Stimulated activated CD4-positive, alpha-beta T cell treated with anti-CD3 and anti-CD28 coated beads, TNF-alpha, amount 100 ng/mL, for 48 hours (primary cell): ENCODE data around the gene YWHAB.
"Not testable (repeated sequence)": the region's sequence is repeated elsewhere in the genome, so short reads cannot be mapped to it uniquely, and the experiment has no call there.

Source experiments
- DNase-seq, 3 donors: peaks; one replicate each; pipeline ENCODE4 v3.0.0-alpha.2; 2020; ENCODE audit warnings: low read depth in 3 of 3

Gene YWHAB

DNA sequence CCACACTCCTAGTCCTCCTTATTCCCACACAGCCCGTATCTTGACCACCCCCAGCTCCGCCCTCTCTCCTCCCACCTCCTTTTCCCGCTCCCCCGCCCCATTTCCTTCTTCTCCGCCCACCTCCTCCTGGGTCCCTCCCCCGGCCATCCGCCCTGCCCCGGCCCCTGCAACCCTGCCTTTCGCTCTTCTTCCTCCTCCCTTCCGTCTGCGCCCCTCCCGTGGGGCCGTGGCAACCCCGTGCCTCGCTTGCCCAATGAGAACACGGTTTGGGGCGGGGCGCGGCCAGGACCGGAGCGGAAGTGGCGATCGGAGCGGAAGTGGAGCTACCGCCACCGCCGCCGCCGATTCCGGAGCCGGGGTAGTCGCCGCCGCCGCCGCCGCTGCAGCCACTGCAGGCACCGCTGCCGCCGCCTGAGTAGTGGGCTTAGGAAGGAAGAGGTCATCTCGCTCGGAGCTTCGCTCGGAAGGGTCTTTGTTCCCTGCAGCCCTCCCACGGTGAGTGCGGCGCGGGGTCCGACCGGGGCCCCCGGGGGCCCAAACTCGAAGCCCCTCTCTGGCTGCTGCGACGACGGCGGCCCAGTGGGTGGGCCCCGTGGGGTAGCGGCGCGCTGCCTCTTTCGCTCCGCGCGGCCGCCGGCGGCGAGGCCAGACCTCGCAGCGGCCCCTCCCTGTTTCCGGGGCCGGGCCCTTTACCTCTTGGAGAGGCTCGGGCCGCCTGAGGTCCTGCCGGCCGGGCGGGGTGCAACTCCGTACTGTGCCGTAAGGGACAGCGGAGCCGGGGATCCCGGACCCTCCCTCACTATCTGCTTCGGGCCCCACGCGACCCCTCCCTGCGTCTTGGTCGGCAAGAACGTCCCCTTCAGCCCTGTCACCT lies at the start of gene YWHAB:
TSS of gene YWHAB (plus strand) at position 314 of the 874 bp plus-strand sequence. CDS start 15,829 bp downstream, outside the sequence.
- DNase-seq: peak; percentile 97 to 99 (median 97)

- DNase-seq: no peak
Observed at GRCh38 chr20:44836601-44837120, 48.8 kb upstream of the YWHAB start.

DNA sequence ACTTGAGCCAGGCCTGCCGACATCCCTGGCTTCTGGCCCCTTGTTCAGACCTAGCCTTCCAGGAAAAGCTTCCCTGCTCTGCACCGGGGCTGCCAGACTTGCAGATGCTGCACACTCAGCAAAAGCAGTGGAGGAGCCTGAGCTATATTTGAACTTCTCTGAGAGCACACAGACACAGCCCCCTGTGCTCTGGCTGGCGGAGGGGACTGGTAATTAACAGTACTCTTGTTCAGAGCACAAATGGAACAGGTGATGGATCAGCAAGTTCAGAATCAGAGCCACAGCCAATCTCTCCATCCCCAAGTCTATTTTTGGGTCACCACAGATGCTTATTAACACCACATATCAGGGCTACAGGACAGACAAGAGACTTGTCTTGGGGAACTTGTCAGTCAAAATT lies 47.6 kb upstream of the YWHAB start:
- no peak for DNase-seq

DNA sequence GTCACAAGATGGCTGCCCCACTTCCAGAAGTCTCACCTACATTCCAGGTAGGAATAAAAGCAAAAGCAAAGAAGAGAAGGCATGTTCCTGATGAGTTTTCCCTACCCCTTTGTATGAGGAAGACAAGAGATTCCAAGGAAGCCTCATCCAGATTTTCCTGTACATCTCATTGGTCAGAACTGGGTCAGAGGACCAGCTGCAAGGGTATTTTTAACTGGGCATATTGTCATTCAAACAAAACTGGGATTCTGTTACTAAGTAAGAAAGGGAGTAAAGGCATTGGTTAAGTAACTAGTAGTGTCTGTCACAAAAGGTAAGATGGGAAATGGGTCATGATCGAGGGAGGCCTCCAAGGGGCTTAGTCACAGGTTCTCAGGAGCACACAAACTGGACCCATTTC lies 47.0 kb upstream of the YWHAB start:
- DNase-seq: no peak

DNA sequence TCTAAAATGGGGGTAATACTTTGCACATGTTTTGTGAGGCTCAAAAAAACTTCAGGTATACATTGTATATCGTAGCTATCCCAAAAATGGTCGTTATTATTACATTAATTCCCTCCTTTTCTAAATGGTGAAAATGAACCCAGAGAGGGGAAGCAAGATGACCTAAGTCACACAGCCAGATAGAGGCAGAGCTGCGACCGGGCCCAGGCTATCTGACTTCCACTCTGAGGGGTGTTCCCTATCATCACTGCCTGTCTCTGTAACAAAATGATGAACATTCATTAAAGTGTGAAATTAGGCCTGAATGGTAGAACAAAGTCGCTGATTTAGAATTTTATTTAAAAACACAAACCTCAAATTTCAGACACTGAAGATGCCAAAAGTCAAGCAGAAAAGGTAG lies 46.0 kb upstream of the YWHAB start:
- DNase-seq: no peak

- no peak for DNase-seq
Observed at GRCh38 chr20:44840826-44841225, 44.7 kb upstream of the YWHAB start.

DNA sequence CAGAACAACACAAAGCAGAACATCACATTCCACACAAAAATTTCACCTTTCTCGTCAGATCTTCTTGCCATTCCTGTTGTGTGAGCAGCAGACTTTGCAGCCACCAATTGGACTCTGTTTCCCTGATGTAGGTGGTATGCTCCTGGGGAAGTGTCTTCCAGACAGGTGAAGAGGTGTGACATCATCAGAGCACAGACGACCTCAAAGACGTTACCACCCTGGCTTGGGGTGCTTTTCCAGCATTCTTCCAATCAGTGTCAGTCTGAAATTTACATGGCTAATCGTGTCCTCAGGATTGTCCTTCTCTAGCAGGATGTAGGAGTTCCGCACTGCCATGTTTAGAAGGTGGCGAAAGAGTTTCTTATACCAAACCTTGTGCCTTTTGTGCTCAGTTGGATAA lies 43.5 kb upstream of the YWHAB start:
- DNase-seq: no peak

DNA sequence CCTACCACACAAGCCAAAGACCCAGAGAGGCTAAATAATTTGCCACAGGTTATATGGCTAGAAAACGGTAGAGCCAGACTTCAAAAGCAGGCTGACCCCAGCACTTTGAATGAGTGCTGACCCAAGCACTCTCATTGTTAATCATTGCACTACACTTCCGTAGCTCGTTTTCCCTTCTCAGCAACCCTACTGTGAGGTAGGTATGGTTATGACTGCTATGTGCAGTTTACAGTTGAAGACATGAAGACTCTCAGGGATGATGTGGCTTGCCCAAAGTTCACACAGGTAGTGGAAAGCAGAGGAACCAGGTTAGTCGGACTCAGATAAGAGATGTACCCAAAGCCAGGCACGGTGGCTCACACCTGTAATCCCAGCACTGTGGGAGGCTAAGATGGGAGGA lies 41.6 kb upstream of the YWHAB start:
- no peak for DNase-seq

DNA sequence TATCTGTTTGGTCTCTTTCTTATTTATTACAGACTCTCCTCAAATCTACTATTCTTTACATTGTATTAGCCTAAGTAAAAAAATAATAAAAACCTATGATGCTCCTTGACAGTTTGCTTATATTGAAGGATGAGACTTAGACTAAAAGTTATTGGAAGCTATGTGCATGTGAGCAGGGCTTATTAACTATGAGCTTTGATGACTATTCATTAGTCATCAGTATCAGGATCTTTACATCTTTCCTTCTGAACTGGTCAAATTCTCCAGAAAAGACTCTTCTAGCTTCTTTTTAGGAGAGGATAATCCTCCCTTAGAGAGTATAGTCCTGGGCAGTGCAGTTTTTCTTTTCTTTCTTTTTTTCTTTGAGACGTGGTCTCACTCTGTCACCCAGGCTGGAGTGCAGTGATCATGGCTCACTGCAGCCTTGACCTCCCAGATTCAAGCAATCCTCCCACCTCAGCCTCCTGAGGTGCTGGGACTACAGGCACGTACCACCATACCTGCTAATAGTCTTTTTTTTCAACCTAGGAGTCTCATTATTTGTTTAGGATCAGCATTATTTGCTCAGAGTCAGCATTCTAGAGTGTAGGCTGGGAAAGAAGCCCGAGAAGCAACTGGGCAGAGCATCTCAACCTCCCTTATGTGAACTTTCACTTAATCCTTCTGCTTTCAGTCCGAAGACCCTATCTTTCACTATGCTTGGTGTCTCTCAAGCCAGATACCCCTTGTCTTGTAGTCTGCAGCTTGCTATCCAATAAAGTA lies 37.1 kb upstream of the YWHAB start:
- DNase-seq: no peak

- DNase-seq: no peak
Observed at GRCh38 chr20:44849703-44850102, 35.8 kb upstream of the YWHAB start.

GRCh38 chr20:44850272-44850671 lies 35.2 kb upstream of the YWHAB start:
- no peak for DNase-seq

DNA sequence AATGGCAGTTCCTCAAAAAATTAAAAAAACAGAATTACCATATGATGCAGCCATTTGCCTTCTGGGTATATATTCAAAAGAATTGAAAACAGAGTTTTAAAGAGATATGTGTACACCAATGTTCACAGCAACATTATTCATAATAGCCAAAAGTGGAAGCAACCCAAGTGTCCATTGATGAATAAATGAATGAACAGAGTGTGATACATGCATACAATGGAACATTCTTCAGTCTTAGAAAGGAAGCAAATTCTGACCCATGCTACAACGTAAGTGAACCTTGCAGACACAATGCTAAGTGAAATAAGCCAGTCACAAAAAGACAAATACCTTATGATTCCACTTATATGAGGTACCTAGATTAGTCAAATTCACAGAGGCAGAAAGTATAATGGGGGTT lies 34.7 kb upstream of the YWHAB start:
- DNase-seq: no peak

- DNase-seq: no peak
Observed at GRCh38 chr20:44851545-44851944, 34.0 kb upstream of the YWHAB start.

DNA sequence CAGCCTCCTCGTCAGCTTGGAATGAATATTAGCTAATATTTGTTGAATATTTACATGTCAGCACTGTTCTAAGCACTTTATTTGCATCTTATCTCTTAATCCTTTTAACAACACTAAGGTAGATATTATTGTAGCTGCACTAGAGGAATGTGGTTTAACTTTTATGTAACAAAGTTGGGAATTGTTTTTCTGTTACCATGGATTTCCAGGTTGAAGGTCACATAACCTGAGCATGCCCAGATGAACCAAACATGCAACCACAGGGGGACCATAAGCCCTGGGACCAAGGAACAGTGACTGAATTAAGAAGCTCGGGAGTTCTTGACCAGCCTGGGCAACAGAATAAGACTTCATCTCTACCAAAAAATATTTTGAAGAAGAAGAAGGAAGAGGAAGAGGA lies 29.1 kb upstream of the YWHAB start:
- no peak for DNase-seq

GRCh38 chr20:44856856-44857448 lies 28.6 kb upstream of the YWHAB start:
- DNase-seq: no peak

DNA sequence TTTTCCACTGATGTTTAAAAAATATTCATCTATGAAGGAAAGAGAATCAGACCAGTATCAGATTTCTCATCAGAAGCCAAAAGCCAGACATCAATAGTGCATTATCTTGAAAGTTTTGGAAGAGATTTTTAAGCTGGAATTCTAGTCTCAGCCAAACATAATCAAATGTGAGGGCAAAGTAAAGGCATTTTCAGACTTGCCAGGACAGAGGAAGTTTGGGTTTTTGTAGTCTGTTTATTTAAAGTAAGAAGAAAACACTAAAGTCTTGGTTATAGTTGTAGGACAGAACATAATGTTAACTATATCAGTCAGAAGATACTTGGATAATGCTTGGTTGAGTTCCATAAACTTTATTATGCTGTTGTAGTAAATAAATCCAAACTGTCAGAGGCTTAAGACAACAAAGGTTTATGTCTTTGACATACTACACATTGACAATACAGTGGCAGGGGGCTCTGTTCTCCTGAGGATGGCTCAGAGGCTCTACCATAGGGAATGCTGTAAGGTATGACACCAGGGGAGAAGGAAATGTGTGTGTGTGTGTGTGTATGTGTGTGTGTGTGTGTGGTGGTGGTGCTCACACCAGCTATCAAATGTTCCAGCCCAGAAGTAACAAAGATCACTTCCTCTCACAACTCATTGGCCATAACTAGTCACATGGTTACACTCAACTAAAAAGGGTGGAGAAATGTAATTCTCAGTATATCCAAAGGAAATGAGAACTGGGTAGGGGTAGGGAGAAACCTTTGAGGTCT lies 26.7 kb upstream of the YWHAB start:
- no peak for DNase-seq

DNA sequence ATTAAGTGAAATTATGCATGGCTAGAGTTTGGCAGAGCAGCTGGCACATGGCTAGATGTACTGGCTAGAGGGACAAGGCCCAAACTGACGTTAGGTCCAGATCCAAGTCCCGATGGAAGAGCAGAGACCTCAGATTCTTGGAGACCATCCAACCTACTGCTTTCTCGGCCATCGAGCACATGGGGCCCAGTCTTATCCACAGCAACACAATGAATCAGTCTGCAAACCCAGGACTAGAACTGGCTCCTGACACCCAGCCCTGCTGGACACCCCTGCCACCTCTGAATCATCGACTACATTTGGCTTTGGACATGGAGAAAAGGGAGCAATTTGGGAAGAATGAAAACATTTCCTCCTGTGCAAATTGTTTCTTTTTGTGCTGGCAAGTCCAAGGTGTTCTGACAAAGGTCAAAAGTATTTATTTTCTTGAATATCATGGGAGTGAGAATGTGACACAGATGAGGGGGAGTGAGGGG lies 23.9 kb upstream of the YWHAB start:
- DNase-seq: no peak

GRCh38 chr20:44862286-44862685 lies 23.2 kb upstream of the YWHAB start:
- no peak for DNase-seq

- DNase-seq: not testable (repeated sequence)
Observed at GRCh38 chr20:44863365-44864084, 22.0 kb upstream of the YWHAB start.

DNA sequence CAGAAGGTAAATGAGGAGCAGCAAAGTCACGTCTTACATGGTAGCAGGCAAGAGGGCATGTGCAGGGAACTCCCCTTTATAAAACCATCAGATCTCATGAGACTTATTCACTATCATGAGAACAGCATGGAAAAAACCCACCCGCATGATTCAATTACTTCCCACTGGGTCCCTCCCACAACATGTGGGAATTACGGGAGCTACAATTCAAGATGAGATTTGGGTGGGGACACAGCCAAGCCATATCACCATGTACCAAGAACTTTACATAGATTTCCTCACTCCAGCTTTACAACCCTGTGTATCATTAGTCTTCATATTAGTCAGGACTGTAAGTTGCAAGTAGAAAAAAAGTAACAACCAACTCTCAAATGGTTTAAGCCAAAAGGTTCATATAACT lies 21.0 kb upstream of the YWHAB start:
- not testable (repeated sequence) for DNase-seq
